Glutamatergic neuron (in vitro differentiated cells): Measurements from ENCODE around the gene MRPS6. TPM values are rescaled to one million over a fixed set of nuclear protein-coding genes. Genes with fewer than 3 reads are reported as not detected.

ENCODE experiments used
- DNase-seq: peaks from one replicate; pipeline ENCODE4 v3.0.0; 2022
- H3K27ac Mint-ChIP-seq: one replicate; pipeline ENCODE4 v1.8.0; 2020; ENCODE audit warnings: mild to moderate bottlenecking, mixed read lengths, inconsistent platforms; ENCODE audit not compliant: unreplicated experiment
- H3K27me3 Mint-ChIP-seq: one replicate; pipeline ENCODE4 v1.8.0; 2020; ENCODE audit warnings: mild to moderate bottlenecking, moderate library complexity, mixed read lengths, inconsistent platforms; ENCODE audit not compliant: unreplicated experiment
- H3K36me3 Mint-ChIP-seq: one replicate; pipeline ENCODE4 v1.8.0; 2020; ENCODE audit warnings: mild to moderate bottlenecking, mixed read lengths, inconsistent platforms; ENCODE audit not compliant: unreplicated experiment
- H3K4me1 Mint-ChIP-seq: one replicate; pipeline ENCODE4 v1.8.0; 2020; ENCODE audit warnings: mild to moderate bottlenecking, low read depth, mixed read lengths, inconsistent platforms; ENCODE audit not compliant: unreplicated experiment
- H3K4me3 Mint-ChIP-seq: one replicate; pipeline ENCODE4 v1.8.0; 2020; ENCODE audit warnings: mild to moderate bottlenecking, mixed read lengths, inconsistent platforms; ENCODE audit not compliant: unreplicated experiment
- H3K9me3 Mint-ChIP-seq: one replicate; pipeline ENCODE4 v1.8.0; 2020; ENCODE audit warnings: mild to moderate bottlenecking, moderate library complexity, mixed read lengths, inconsistent platforms; ENCODE audit not compliant: unreplicated experiment
- long read RNA-seq: library from polyadenylated mRNA; unstranded; transcript quantifications from one replicate; pipeline ENCODE4 v2.0.0, GENCODE V29; 2020; ENCODE audit not compliant: unreplicated experiment
- total RNA-seq: library from RNA; stranded (reverse); fragmentation: NEBNext Ultra II Directional; extraction: Animal tissue kit (Norgen Biotek cat#: 25700); gene quantifications from one replicate; pipeline ENCODE4 v1.2.1, GENCODE V29; 2021; ENCODE audit not compliant: unreplicated experiment
- TF ChIP-seq, protein P1 (sequence below): fragments of 200-600 bp; sonication (generic); IDR thresholded peaks from one replicate; pipeline ENCODE4 v1.5.0; 2021; ENCODE audit not compliant: partially characterized antibody, unreplicated experiment

The MRPS6 gene
- 31.6 TPM for total RNA-seq
- long read RNA-seq, transcript MRPS6-201 (3 exons, 990 nt), result major isoform, 37 of 41 reads
- long read RNA-seq, partial matches to known transcripts, result 0 of 41 reads
- long read RNA-seq, other reads (novel, unspliced or antisense), result 4 of 41 reads

DNA sequence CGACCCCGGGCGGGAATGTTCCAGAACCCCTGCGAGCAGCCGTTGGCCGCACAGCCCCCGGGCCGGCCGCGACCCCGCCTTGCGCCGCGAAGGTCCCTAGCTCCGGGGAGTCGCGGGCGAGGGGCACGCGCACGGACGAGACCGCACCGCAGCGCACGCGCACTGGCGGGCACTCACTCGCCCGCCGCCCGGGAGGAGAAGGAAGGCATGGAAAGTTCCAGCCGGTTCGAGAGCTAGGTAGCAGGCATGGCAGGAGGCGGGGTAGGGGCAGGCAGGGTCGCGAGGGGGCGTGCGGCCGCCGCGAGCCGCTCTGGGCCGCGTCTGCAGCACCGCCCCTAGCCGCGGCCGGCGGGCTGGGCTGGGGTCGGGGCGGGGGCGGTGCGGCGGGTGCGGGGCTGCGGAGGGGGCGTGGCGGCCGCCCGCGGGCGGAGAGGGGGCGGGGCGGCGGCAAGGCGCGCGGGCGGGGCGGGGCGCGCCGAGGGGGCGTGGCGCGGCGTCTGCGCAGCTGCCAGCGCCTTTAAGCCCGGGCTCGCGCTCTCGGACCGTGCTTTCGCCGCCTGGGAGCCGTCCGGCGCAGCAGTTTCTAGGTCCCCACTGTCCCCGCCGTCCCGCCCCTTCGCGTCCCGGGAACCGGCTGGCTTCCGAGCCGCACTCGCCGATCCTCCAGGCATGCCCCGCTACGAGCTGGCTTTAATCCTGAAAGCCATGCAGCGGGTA lies at the start of gene MRPS6, which contains the start of gene SLC5A3:
TSS of gene MRPS6 (plus strand) at position 547 of the 717 bp plus-strand sequence. CDS start at position 670, 123 bp downstream.
TSS of gene SLC5A3 (plus strand) at position 547 of the 717 bp plus-strand sequence. CDS start 21,621 bp downstream, outside the sequence.
- DNase-seq, result peak; percentile 87
- Mint-ChIP-seq H3K27me3 (peaks cover 10% of the 10 kb centered on the region), H3K4me1 (peaks cover 8% of the 10 kb centered on the region), H3K4me3 (peak within 1 kb of the TSS; percentile 95), H3K36me3 (no peaks in the 10 kb centered on the region), H3K9me3 (peaks cover 10% of the 10 kb centered on the region), H3K27ac (peak within 1 kb of the TSS; percentile 75)
- TF ChIP-seq, protein P1, sequence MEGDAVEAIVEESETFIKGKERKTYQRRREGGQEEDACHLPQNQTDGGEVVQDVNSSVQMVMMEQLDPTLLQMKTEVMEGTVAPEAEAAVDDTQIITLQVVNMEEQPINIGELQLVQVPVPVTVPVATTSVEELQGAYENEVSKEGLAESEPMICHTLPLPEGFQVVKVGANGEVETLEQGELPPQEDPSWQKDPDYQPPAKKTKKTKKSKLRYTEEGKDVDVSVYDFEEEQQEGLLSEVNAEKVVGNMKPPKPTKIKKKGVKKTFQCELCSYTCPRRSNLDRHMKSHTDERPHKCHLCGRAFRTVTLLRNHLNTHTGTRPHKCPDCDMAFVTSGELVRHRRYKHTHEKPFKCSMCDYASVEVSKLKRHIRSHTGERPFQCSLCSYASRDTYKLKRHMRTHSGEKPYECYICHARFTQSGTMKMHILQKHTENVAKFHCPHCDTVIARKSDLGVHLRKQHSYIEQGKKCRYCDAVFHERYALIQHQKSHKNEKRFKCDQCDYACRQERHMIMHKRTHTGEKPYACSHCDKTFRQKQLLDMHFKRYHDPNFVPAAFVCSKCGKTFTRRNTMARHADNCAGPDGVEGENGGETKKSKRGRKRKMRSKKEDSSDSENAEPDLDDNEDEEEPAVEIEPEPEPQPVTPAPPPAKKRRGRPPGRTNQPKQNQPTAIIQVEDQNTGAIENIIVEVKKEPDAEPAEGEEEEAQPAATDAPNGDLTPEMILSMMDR, result peak; percentile 33

GRCh38 chr21:34023691-34024373 lies 49.5 kb upstream of the MRPS6 start:
- Mint-ChIP-seq H3K27ac (no peak overlapping the region), H3K27me3 (peaks cover 3% of the 10 kb centered on the region), H3K4me3 (no peak overlapping the region), H3K4me1 (peaks cover 9% of the 10 kb centered on the region), H3K36me3 (peaks cover 4% of the 10 kb centered on the region), H3K9me3 (peaks cover 6% of the 10 kb centered on the region)
- DNase-seq, result no peak
- TF ChIP-seq, protein P1, result no peak

GRCh38 chr21:34024374-34024693 lies 49.0 kb upstream of the MRPS6 start:
- Mint-ChIP-seq H3K27ac (no peak overlapping the region), H3K4me3 (no peak overlapping the region), H3K27me3 (peaks cover 3% of the 10 kb centered on the region), H3K36me3 (no peaks in the 10 kb centered on the region), H3K4me1 (peaks cover 9% of the 10 kb centered on the region), H3K9me3 (peaks cover 6% of the 10 kb centered on the region)
- DNase-seq, result no peak
- TF ChIP-seq, protein P1, result no peak

- Mint-ChIP-seq H3K4me3 (no peak overlapping the region), H3K27me3 (peaks cover 3% of the 10 kb centered on the region), H3K36me3 (no peaks in the 10 kb centered on the region), H3K27ac (no peak overlapping the region), H3K4me1 (no peaks in the 10 kb centered on the region), H3K9me3 (no peaks in the 10 kb centered on the region)
- TF ChIP-seq, protein P1, result no peak
- DNase-seq, result no peak
These were observed 45.5 kb upstream of the MRPS6 start for GRCh38 chr21:34027721-34028461.
